Measurements from ENCODE around the gene SDK1.

The SDK1 gene

GRCh38 chr7:3336042-3336665, 35.1 kb downstream of the SDK1 start:
- no peak for DNase-seq (ENCODE audit: low read depth in 2 of 2)

GRCh38 chr7:3338161-3338560, 37.1 kb downstream of the SDK1 start:
- no peak for DNase-seq (ENCODE audit: low read depth in 2 of 2)

DNA sequence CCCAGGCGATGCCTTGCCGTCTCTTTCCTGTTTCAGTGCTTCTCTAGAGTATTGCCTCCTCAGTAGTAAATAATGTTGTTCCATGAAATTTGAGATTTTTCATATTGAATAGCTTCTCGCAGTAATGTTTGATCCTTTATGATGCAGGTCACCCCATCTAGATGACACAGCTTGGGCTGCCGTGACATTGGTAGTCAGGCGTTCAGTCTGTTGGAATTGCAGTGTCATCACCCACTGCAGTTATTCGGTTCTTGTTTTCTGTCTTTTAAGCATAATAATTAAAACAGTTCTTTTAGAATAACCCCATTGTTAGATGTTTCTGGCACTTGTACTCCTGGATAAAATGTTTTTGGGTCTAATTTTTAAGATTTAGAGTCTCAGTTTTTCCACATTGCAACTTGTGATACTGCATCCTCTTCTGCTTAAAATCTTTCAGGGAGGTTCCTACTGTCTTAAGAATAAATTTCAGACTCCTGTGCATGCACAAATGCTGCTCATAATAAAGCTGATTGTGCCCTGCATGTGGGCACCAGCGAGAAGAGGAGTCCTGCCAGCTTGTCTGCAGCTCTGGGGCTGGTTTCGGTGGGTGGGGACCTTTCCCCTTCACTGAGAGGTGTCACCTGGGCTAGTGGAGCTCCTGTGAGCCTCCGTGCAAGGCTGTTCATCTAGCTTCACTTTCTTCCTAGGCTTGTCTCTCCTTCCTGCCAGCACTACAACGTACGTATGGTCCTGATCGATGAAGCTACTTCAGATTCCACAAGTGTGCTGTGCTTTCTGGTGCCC, 44.8 kb downstream of the SDK1 start:
- no peak for DNase-seq (ENCODE audit: low read depth in 2 of 2)

DNA sequence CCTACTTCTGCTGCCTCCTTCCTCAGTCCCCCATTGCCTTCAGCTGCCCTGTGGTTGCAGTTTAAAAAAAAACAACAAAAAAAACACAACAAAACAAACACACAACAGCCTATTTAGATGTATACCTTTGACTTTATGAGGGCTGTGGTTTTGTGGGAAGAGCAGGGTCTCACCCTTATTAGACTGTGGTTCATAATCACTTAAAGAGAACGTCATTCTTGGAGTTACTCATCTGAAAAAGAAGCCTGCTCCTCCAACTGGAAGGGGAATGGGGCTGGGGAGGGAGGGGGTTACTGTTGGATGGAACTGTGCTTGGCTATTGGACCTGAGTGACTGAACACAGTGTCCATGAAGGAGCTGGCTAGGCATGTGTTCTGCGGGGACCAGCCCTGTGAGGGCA, 48.1 kb downstream of the SDK1 start:
- DNase-seq (ENCODE audit: low read depth in 2 of 2): no peak

- no peak for DNase-seq (ENCODE audit: low read depth in 2 of 2)
Measured at GRCh38 chr7:3356173-3356572, 55.1 kb downstream of the SDK1 start.

- DNase-seq (ENCODE audit: low read depth in 2 of 2): no peak
Measured at GRCh38 chr7:3358991-3359390, 57.9 kb downstream of the SDK1 start.

- DNase-seq (ENCODE audit: low read depth in 2 of 2): no peak
Measured at GRCh38 chr7:3367261-3367660, 66.2 kb downstream of the SDK1 start.

DNA sequence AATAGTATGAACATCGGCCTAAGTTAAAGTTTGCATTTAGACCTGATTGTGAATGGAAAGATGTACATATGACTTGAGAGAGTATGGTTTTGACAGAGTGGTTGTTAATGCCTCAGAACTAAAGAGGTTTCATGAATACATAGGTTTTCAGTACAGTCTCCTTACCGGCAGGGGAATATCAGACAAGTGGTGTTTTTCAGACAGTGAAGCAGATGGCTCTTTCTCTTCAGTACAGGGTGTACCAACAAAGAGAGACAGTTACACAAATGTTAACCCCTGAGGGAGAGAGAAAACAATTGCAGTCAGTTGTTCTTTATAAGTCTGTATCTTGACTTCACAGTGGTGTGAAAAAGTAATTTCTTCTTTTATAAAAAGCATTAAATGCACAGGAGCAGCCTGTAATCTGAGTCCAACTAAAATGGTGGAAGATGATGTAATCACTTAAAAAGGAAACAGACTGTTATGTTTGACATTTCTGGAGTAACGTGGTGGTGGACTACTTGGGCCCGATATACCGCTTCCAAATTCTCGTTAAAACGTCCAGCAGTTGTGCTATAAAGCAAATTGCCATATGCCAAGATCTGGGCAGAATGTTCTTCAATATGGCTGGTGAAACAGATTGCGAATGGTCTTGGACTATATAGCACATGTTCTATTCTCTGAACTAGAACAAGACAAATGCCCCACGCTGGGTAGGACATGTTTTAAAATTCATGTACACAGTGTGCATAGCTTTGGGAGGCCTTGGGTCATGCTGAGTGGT, 69.2 kb downstream of the SDK1 start:
- no peak for DNase-seq (ENCODE audit: low read depth in 2 of 2)

- no peak for DNase-seq (ENCODE audit: low read depth in 2 of 2)
Measured at GRCh38 chr7:3370921-3371320, 69.9 kb downstream of the SDK1 start.

DNA sequence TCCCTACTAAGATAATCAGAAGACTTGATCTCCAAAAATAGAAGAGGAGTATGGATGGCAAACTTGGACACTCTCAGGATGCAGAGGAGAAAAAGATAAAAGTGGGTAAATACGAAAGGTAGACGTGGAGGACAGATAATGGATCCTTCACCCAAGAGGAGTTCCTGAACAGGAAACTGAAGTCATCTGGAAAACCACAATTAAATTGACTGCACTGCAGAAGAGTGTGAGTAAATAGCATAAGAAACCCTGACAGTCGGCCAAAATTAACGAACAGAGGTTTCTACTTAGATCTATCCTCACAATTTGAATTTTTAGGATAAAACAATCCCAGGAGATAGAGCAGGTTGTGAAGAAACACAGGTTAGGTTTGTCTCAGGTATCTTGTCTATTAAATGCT, 70.5 kb downstream of the SDK1 start:
- peak in 1 of 2 experiments; percentile 1 for DNase-seq (ENCODE audit: low read depth in 2 of 2)

- no peak for DNase-seq (ENCODE audit: low read depth in 2 of 2)
Measured at GRCh38 chr7:3374239-3374638, 73.2 kb downstream of the SDK1 start.

- DNase-seq (ENCODE audit: low read depth in 2 of 2): no peak
Measured at GRCh38 chr7:3378390-3379150, 77.5 kb downstream of the SDK1 start.

- no peak for DNase-seq (ENCODE audit: low read depth in 2 of 2)
Measured at GRCh38 chr7:3380034-3380433, 79.0 kb downstream of the SDK1 start.

DNA sequence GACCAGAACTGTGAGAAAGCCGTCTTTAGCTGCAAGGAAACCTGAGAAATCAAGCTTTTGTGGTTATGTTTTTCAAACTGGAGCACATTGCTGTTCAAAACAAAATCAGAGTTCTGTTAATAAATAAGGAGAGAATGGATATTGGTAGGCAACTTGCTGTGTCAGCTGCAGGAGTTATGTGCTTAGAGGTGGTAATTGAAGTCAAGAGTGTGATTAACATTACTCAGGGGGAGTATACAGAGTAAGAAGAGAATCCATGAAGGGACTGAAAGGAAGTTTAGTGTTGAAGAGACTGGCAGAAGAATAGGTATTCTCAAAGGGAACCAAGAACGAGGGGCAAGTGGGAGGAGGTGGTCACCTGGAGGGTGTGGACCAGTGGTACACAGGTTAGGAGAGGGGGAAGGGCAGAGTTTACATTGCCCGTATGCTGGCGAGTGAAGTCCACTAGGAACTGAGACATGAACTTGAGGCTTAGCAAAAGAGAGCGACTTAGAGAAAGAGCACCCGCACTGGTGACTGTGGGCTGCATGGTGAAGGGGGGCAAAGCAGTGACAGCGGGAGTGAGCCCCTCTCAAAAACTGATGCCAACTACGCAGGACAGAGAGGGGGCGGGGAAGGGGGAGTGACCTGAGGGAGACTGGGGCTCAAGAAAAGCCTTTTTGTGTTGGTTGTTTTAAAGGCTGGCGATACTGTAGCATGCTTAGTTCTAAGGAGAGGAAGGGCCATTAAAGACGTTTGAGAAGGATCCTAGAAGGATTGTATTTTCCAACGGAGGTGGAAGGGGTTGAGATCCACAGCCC, 80.0 kb downstream of the SDK1 start:
- DNase-seq (ENCODE audit: low read depth in 2 of 2): no peak

DNA sequence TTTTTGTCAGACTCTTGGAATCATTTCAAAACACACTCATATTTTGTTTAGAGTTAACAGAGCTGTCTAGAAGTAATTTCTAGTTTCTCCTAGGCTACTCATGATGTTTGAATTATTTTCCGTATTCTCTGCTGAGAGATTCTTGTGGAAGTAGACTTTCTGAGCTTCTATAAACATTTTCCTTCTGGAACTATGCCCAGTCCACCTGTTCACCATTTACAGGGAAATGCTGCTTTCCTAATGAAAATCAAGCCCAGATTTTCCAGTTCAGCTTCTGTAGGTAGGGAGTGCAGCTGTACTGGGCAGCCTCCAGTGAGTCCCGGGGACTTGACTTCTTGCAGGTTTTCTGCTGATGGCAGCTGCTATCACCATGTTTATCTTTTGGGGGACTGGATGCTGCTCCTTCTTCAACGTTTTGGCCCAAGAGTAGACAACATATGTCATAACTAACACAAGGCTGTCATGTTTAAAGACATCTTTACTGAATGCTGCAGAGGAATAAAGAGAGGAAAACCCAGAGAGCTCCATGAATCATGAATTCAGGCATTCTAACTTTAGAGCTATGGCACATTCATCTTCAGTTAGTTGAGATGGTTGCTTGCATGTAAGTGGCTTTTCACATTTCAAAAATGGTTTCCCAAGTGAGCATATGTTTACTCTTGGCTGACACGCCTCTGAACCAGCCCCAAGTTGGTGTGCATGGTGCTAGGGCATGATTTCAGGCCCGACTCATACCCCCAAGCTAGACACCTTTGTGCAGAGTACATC, 85.6 kb downstream of the SDK1 start:
- no peak for DNase-seq (ENCODE audit: low read depth in 2 of 2)

DNA sequence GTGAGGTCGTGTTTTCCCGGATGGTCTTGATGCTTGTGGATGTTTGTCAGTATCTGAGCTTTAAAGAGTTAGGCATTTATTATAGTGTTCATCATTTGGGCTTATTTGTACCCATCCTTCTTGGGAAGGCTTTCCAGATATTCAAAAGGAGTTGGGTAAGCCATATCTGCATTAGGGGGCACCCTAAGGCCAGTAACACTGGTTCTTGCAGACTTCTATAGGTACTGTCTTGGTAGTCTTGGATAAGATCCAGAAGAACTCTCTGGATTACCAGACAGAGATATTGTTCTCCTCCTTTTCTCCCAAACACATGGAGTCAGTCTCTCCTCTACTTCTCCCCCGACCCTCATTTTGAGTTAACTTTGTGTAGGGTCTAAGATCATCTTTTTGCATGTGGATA, 92.8 kb downstream of the SDK1 start:
- DNase-seq (ENCODE audit: low read depth in 2 of 2): no peak

DNA sequence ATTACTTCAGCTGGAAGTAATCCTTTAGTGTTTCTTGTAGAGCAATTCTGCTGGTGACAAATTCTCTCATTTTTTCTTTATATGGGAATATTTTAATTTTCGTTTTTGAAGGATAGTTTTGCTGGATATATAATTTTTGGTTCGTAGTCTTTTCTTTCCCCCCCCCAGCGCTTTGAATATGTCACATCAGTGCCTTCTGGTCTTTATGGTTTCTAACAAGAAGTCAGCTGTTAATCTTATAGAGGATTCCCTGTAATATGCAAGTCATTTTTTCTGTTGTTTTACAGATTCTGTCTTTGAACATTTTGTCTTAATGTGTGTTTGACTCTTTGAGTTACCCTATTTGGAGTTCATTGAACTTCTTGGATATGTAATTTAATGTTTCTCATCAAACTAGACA, 96.3 kb downstream of the SDK1 start:
- DNase-seq (ENCODE audit: low read depth in 2 of 2): no peak

GRCh38 chr7:3399858-3400257, 98.8 kb downstream of the SDK1 start:
- no peak for DNase-seq (ENCODE audit: low read depth in 2 of 2)

GRCh38 chr7:3404501-3404900, 103.4 kb downstream of the SDK1 start:
- peak; percentile 3 to 4 for DNase-seq (ENCODE audit: low read depth in 2 of 2)

DNA sequence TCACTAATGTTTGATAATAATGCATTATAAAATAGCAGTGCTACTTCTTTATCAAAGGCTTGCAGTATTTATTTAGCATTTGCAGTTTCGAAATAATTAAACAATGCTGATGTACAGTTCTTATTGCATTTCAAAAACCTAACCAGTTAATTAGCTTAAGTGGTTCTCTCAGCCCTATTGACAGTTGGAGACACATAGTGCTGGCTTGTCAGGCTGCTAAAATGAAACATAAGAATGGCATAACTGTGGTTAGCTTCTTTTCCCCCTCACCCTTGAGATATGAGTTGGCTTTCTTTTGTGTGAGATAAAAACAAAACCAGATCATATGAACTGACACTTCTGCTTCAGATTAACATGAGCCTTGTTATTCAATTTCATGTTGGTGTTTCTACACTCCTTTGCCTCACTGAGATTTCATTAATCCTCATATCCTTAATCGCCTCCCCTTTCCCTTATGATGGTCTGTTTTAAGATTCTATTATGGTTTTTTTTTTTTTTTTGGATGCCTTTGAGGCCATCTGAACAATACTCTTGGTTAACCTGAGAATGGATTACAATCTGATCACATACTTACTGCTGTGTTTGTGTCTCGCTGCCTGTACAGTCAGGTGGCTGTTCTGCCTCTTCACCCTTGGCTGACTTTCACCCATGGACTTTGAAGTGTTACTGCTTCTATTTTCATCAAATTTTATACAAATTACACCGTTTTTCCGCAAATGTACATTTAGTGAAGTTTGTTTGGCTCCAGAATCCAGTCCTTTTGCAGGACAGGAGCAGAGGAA, 108.0 kb downstream of the SDK1 start:
- DNase-seq (ENCODE audit: low read depth in 2 of 2): no peak
